H9 (cell line): ENCODE measurements around the gene ZBTB20. TPM values are rescaled to one million over a fixed set of nuclear protein-coding genes. Genes with fewer than 3 reads are reported as not detected.
"Not testable (repeated sequence)": the region's sequence is repeated elsewhere in the genome, so short reads cannot be mapped to it uniquely, and the experiment has no call there.

Source experiments
- DNase-seq: peaks from one replicate; pipeline ENCODE4 v3.0.0-alpha.2; 2017
- H2AFZ ChIP-seq: one replicate; pipeline ENCODE4 v1.6.1; 2013; ENCODE audit warnings: mild to moderate bottlenecking, low read length, control low read depth, moderate library complexity
- H2AK5ac ChIP-seq: 2 replicates; pipeline ENCODE4 v1.6.1; 2013; ENCODE audit warnings: low read length, control low read depth, mixed read lengths; ENCODE audit not compliant: insufficient read length
- H2BK120ac ChIP-seq: one replicate; pipeline ENCODE4 v1.6.1; 2013; ENCODE audit warnings: low read depth, mild to moderate bottlenecking, low read length, control low read depth, inconsistent platforms; ENCODE audit not compliant: poor library complexity, severe bottlenecking
- H2BK12ac ChIP-seq: 2 replicates; pipeline ENCODE4 v1.6.1; 2013; ENCODE audit warnings: low read length, control low read depth, mixed read lengths, low read depth; ENCODE audit not compliant: insufficient read length
- H2BK15ac ChIP-seq: 2 replicates; pipeline ENCODE4 v1.6.1; 2013; ENCODE audit warnings: low read depth, low read length, control low read depth
- H2BK20ac ChIP-seq: one replicate; pipeline ENCODE4 v1.6.1; 2013; ENCODE audit warnings: low read depth, mild to moderate bottlenecking, low read length, control low read depth, inconsistent platforms; ENCODE audit not compliant: poor library complexity, severe bottlenecking
- H2BK5ac ChIP-seq: 2 replicates; pipeline ENCODE4 v1.6.1; 2013; ENCODE audit warnings: low read length, control low read depth, mixed read lengths; ENCODE audit not compliant: insufficient read length
- H3K14ac ChIP-seq: 2 replicates; pipeline ENCODE4 v1.6.1; 2013; ENCODE audit warnings: low read length, control low read depth; ENCODE audit not compliant: insufficient read depth
- H3K18ac ChIP-seq: 2 replicates; pipeline ENCODE4 v1.6.1; 2013; ENCODE audit warnings: low read depth, mild to moderate bottlenecking, mixed read lengths, low read length, control low read depth; ENCODE audit not compliant: insufficient read length
- H3K23ac ChIP-seq: 2 replicates; pipeline ENCODE4 v1.6.1; 2013; ENCODE audit warnings: low read length, control low read depth, mixed read lengths, low read depth; ENCODE audit not compliant: insufficient read length
- H3K23me2 ChIP-seq: 2 replicates; pipeline ENCODE4 v1.6.1; 2013; ENCODE audit warnings: low read depth, mild to moderate bottlenecking, mixed read lengths, low read length, control low read depth; ENCODE audit not compliant: insufficient read length, poor library complexity, severe bottlenecking
- H3K27ac ChIP-seq: 2 replicates; pipeline ENCODE4 v1.5.1; 2013; ENCODE audit warnings: low read length, control low read depth, mixed read lengths, low read depth; ENCODE audit not compliant: insufficient read length
- H3K27me3 ChIP-seq: 2 replicates; pipeline ENCODE4 v1.6.1; 2013; ENCODE audit warnings: low read length, control low read depth, inconsistent platforms; ENCODE audit not compliant: insufficient read depth
- H3K4ac ChIP-seq: 2 replicates; pipeline ENCODE4 v1.6.1; 2013; ENCODE audit warnings: low read depth, mild to moderate bottlenecking, control low read depth, inconsistent platforms, low read length, moderate library complexity
- H3K4me1 ChIP-seq: 2 replicates; pipeline ENCODE4 v1.6.1; 2013; ENCODE audit warnings: low read length, control low read depth, inconsistent platforms; ENCODE audit not compliant: insufficient read depth
- H3K4me2 ChIP-seq: 2 replicates; pipeline ENCODE4 v1.6.1; 2013; ENCODE audit warnings: low read length, control low read depth, mixed read lengths; ENCODE audit not compliant: insufficient read length, insufficient read depth
- H3K56ac ChIP-seq: 2 replicates; pipeline ENCODE4 v1.6.1; 2013; ENCODE audit warnings: low read depth, mild to moderate bottlenecking, mixed read lengths, low read length, control low read depth; ENCODE audit not compliant: insufficient read length
- H3K79me1 ChIP-seq: 2 replicates; pipeline ENCODE4 v1.6.1; 2013; ENCODE audit warnings: low read depth, mild to moderate bottlenecking, moderate library complexity, low read length, control low read depth, inconsistent platforms; ENCODE audit not compliant: insufficient read depth, poor library complexity, severe bottlenecking
- H3K79me2 ChIP-seq: 2 replicates; pipeline ENCODE4 v1.6.1; 2013; ENCODE audit warnings: low read length, control low read depth, inconsistent platforms; ENCODE audit not compliant: insufficient read depth
- H3K9ac ChIP-seq: 2 replicates; pipeline ENCODE4 v1.6.1; 2013; ENCODE audit warnings: low read length, control low read depth, mixed read lengths; ENCODE audit not compliant: insufficient read length; ENCODE audit errors: extremely low read depth
- H3K9me3 ChIP-seq: one replicate; pipeline ENCODE4 v1.6.1; 2013; ENCODE audit warnings: low read depth, low read length, inconsistent platforms; ENCODE audit not compliant: control insufficient read depth
- H3T11ph ChIP-seq: one replicate; pipeline ENCODE4 v1.6.1; 2013; ENCODE audit warnings: mild to moderate bottlenecking, low read length, control low read depth, inconsistent platforms
- H4K20me1 ChIP-seq: one replicate; pipeline ENCODE4 v1.6.1; 2013; ENCODE audit not compliant: control insufficient read depth, insufficient read length, insufficient read depth
- H4K5ac ChIP-seq: 2 replicates; pipeline ENCODE4 v1.6.1; 2013; ENCODE audit warnings: low read depth, mild to moderate bottlenecking, mixed read lengths, low read length, control low read depth; ENCODE audit not compliant: insufficient read length
- H4K8ac ChIP-seq: replicated peaks from 2 replicates; pipeline ENCODE4 v1.6.1; 2013; ENCODE audit warnings: low read length, control low read depth, mixed read lengths, low read depth; ENCODE audit not compliant: insufficient read length
- H4K91ac ChIP-seq: 2 replicates; pipeline ENCODE4 v1.6.1; 2013; ENCODE audit warnings: low read depth, mild to moderate bottlenecking, moderate library complexity, mixed read lengths, low read length, control low read depth; ENCODE audit not compliant: insufficient read length
- H3K27ac Mint-ChIP-seq, 3 experiments: 2 replicates in 2 of 3; 3 replicates in 1 of 3; pipeline ENCODE4 v1.8.0; 2020 to 2021; ENCODE audit warnings: mixed read lengths in 3 of 3, mild to moderate bottlenecking in 1 of 3, moderate library complexity in 1 of 3
- H3K27me3 Mint-ChIP-seq: 2 replicates; pipeline ENCODE4 v1.8.0; 2021; ENCODE audit warnings: low read depth, mild to moderate bottlenecking, moderate library complexity, mixed read lengths
- H3K36me3 Mint-ChIP-seq, 3 experiments: 2 replicates in 2 of 3; 3 replicates in 1 of 3; pipeline ENCODE4 v1.8.0; 2020 to 2021; ENCODE audit warnings: low read depth in 3 of 3, mixed read lengths in 3 of 3; ENCODE audit not compliant: insufficient read depth in 1 of 3
- H3K4me1 Mint-ChIP-seq, 2 experiments: 2 replicates each; pipeline ENCODE4 v1.8.0; 2020; ENCODE audit warnings: mixed read lengths in 2 of 2
- H3K4me3 Mint-ChIP-seq, 2 experiments: 2 replicates in 1 of 2; 3 replicates in 1 of 2; pipeline ENCODE4 v1.8.0; 2020 to 2021; ENCODE audit warnings: mild to moderate bottlenecking in 2 of 2, mixed read lengths in 2 of 2, moderate library complexity in 1 of 2
- H3K9me3 Mint-ChIP-seq, 2 experiments: 2 replicates in 1 of 2; 3 replicates in 1 of 2; pipeline ENCODE4 v1.8.0; 2020; ENCODE audit warnings: mild to moderate bottlenecking in 2 of 2, mixed read lengths in 2 of 2, moderate library complexity in 1 of 2
- WGBS: extraction: QIAGEN DNeasy Blood & Tissue Kit; methylation state at CpG from one replicate; pipeline ENCODE4 v1.1.7; 2013; ENCODE audit warnings: missing lambda C conversion rate, low lambda C conversion rate, mixed read lengths; ENCODE audit not compliant: insufficient read length; ENCODE audit errors: extremely low coverage; 5-methylcytosine and 5-hydroxymethylcytosine counted together
- total RNA-seq: library from RNA; stranded (reverse); gene quantifications from 2 replicates; pipeline ENCODE4 v1.2.1, GENCODE V29; 2021
- TF ChIP-seq, protein P1 (sequence below): fragments of 200-600 bp; sonication (generic); conservative IDR thresholded peaks from 3 replicates; pipeline ENCODE4 v1.8.0; 2021; ENCODE audit warnings: antibody characterized with exemption, mild to moderate bottlenecking

Gene ZBTB20
- total RNA-seq, 1 experiment from 2014 or later = 0.70 TPM

DNA sequence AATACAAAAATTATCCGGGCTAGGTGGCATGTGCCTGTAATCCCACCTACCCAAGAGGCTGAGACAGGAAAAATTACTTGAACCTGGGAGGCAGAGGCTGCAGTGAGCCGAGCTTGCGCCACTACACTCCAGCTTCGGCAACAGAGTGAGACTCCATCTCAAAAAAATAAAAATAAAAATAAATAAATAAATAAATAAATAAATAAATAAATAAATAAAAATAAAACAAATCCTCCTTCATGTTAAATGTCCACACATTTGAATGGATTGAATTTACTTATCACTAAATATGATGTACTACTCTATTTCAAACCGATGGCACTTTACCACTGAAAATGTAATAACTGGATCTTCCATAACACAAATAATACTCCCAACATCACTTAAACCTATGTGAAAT lies 36.3 kb downstream of the ZBTB20 start:
- H3K4ac ChIP-seq = no peak overlapping the region
- H2BK5ac ChIP-seq = no peak overlapping the region
- no peak overlapping the region for H3K9ac ChIP-seq
- no peaks in the 10 kb centered on the region for H3K79me1 ChIP-seq
- H3K14ac ChIP-seq = no peak overlapping the region
- WGBS = no CpG with 5 or more reads among the region's 5 CpGs
- H3K23ac ChIP-seq = no peak overlapping the region
- Mint-ChIP-seq H3K27ac (no peak overlapping the region), H3K36me3 (peaks cover 0 to 4% (median 0%) of the 10 kb centered on the region in 3 experiments; a peak in 1 of 7 replicates), H3K27me3 (no peaks in the 10 kb centered on the region), H3K9me3 (peaks cover 0 to 2% of the 10 kb centered on the region in 2 experiments; a peak in 1 of 5 replicates), H3K4me1 (no peaks in the 10 kb centered on the region), H3K4me3 (no peak overlapping the region)
- H2BK12ac ChIP-seq = no peak overlapping the region
- no peak for DNase-seq
- H3K27me3 ChIP-seq = no peaks in the 10 kb centered on the region
- H2BK15ac ChIP-seq = no peak overlapping the region
- H4K91ac ChIP-seq = no peak overlapping the region
- no peaks in the 10 kb centered on the region for H4K20me1 ChIP-seq
- no peak overlapping the region for H2AFZ ChIP-seq
- H3K9me3 ChIP-seq = no peaks in the 10 kb centered on the region
- no peak overlapping the region for H3K18ac ChIP-seq
- H3K56ac ChIP-seq = no peak overlapping the region
- TF ChIP-seq, protein P1, sequence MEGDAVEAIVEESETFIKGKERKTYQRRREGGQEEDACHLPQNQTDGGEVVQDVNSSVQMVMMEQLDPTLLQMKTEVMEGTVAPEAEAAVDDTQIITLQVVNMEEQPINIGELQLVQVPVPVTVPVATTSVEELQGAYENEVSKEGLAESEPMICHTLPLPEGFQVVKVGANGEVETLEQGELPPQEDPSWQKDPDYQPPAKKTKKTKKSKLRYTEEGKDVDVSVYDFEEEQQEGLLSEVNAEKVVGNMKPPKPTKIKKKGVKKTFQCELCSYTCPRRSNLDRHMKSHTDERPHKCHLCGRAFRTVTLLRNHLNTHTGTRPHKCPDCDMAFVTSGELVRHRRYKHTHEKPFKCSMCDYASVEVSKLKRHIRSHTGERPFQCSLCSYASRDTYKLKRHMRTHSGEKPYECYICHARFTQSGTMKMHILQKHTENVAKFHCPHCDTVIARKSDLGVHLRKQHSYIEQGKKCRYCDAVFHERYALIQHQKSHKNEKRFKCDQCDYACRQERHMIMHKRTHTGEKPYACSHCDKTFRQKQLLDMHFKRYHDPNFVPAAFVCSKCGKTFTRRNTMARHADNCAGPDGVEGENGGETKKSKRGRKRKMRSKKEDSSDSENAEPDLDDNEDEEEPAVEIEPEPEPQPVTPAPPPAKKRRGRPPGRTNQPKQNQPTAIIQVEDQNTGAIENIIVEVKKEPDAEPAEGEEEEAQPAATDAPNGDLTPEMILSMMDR = no peak
- H4K8ac ChIP-seq = no peak overlapping the region
- no peak overlapping the region for H3T11ph ChIP-seq
- H3K79me2 ChIP-seq = no peaks in the 10 kb centered on the region
- no peak overlapping the region for H2BK20ac ChIP-seq
- no peak overlapping the region for H2AK5ac ChIP-seq
- H3K23me2 ChIP-seq = no peaks in the 10 kb centered on the region
- H4K5ac ChIP-seq = no peak overlapping the region
- no peak overlapping the region for H3K27ac ChIP-seq
- no peak overlapping the region for H2BK120ac ChIP-seq
- no peaks in the 10 kb centered on the region; the same call in 1 of the 2 replicates for H3K4me1 ChIP-seq
- H3K4me2 ChIP-seq = no peak overlapping the region

DNA sequence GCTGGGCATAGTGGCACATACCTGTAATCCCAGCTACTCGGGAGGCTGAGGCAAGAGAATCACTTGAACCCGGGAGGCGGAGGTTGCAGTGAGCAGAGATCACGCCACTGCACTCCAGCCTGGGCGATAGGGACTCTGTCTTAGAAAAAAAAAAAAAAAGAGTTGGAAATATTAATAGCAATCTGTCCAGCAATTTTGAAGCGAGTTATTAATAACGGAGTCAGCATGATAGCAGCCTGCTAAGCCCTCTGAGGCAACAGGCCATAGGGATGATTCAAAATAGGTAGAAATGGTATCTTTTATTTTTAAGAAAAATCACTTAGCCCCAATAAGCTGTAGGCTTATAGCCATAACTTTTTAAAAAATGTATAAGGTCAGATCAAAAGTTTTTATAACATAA lies 37.0 kb downstream of the ZBTB20 start:
- H3K79me1 ChIP-seq, H3K23ac ChIP-seq, H4K91ac ChIP-seq, H3T11ph ChIP-seq, H3K4me1 ChIP-seq, H3K27ac Mint-ChIP-seq, H3K4ac ChIP-seq, H3K4me2 ChIP-seq, H3K27me3 ChIP-seq, H4K20me1 ChIP-seq, H2BK20ac ChIP-seq, H3K27ac ChIP-seq, H4K5ac ChIP-seq, H3K9me3 Mint-ChIP-seq, H2BK5ac ChIP-seq, H3K79me2 ChIP-seq, H2BK12ac ChIP-seq, H3K4me3 Mint-ChIP-seq, H3K27me3 Mint-ChIP-seq, DNase-seq, H3K56ac ChIP-seq, H2AFZ ChIP-seq, H3K36me3 Mint-ChIP-seq, H2AK5ac ChIP-seq, H3K14ac ChIP-seq, H3K18ac ChIP-seq, H2BK120ac ChIP-seq, H4K8ac ChIP-seq, H3K4me1 Mint-ChIP-seq, H3K9me3 ChIP-seq, H3K9ac ChIP-seq, H3K23me2 ChIP-seq, H2BK15ac ChIP-seq: not testable (repeated sequence)
- no CpG with 5 or more reads among the region's 7 CpGs for WGBS
